Ovary (tissue), 9 donors: Measurements from ENCODE around the gene HOXA13. TPM values are rescaled to one million over a fixed set of nuclear protein-coding genes. Genes with fewer than 3 reads are reported as not detected.

Source experiments
- DNase-seq, 5 donors: peaks; one replicate each; pipeline ENCODE4 v3.0.0-alpha.2; 2019 to 2020
- H3K27ac ChIP-seq, 2 donors: fragments of 200-600 bp; one replicate each; pipeline versions ENCODE4 v1.5.1 to v1.8.0; 2019 to 2022
- H3K27me3 ChIP-seq: fragments of 200-600 bp; one replicate; pipeline ENCODE4 v1.8.0; 2022
- H3K36me3 ChIP-seq: fragments of 200-600 bp; sonication (generic); one replicate; pipeline ENCODE4 v1.5.1; 2019
- H3K4me1 ChIP-seq: one replicate; pipeline ENCODE4 v1.8.1; 2013; ENCODE audit warnings: mild to moderate bottlenecking, moderate library complexity; ENCODE audit not compliant: insufficient read depth
- H3K4me3 ChIP-seq: fragments of 200-600 bp; sonication (generic); one replicate; pipeline ENCODE4 v1.5.1; 2017
- H3K9me3 ChIP-seq, 2 donors: fragments of 200-600 bp in 1 of 2; sonication (generic) in 1 of 2; one replicate each; pipeline versions ENCODE4 v1.5.1 to v1.8.1; 2013 to 2019; ENCODE audit warnings: mild to moderate bottlenecking in 1 of 2, moderate library complexity in 1 of 2
- CTCF ChIP-seq, 3 donors: fragments of 450-650 bp in 2 of 3; fragments of 200-600 bp in 1 of 3; IDR thresholded peaks; one replicate each; pipeline versions ENCODE4 v1.5.1 to v1.8.0; 2016 to 2022; ENCODE audit warnings: antibody characterized with exemption in 3 of 3, mild to moderate bottlenecking in 1 of 3
- EP300 ChIP-seq: sonication (generic); formaldehyde crosslinking; IDR thresholded peaks from one replicate; pipeline ENCODE4 v1.6.1; 2017; ENCODE audit warnings: antibody characterized with exemption
- POLR2A ChIP-seq: fragments of 450-650 bp; IDR thresholded peaks from one replicate; pipeline ENCODE4 v1.6.1; 2017; ENCODE audit warnings: antibody characterized with exemption, mild to moderate bottlenecking, moderate library complexity
- WGBS, 3 donors: extraction: QIAGEN DNeasy Blood & Tissue Kit in 1 of 3; methylation state at CpG; one replicate each; pipeline versions ENCODE4 v1.1.5 to v1.1.7; 2013 to 2017; 5-methylcytosine and 5-hydroxymethylcytosine counted together
- intact Hi-C, 4 donors: fragments of 100-400 bp; cut with DNase I; formaldehyde crosslinking; loops; one replicate each; pipeline versions ENCODE4 v1.11.0 to v1.15.1; 2022 to 2023
- polyA plus RNA-seq, 2 donors: library from polyadenylated mRNA; stranded (reverse); fragments of 200-250 nt in 1 of 2; fragments of 350-450 nt in 1 of 2; fragmentation: Illumina TruSeq in 1 of 2; extraction: RNeasy Lipid Tissue Mini Kit (QIAGEN cat#74804) in 1 of 2; gene quantifications; one replicate each; pipeline ENCODE4 v1.2.3, GENCODE V29; 2013 to 2014
- total RNA-seq, 7 donors: library from RNA; depleted of rRNA in 2 of 7; stranded (reverse); fragments of >200 nt in 2 of 7; fragmentation: NEBNext Ultra II Directional in 3 of 7; extraction: Animal tissue kit (Norgen Biotek cat#: 25700) in 3 of 7; gene quantifications; one replicate each; pipeline versions ENCODE4 v1.1.0 to v1.2.4, GENCODE V29; 2016 to 2023
- donor health status: DM: no; HTN: no; CAD: no; lungs with moderate emphysema.
- donor health status: DM: no; HTN: no; CAD: no.
- donor health status: Bipolar disorder and iron deficiency.
- donor health status: DM: yes; HTN: yes; CAD: no.
- donor health status: DM: no; HTN: no; CAD: no.
- donor health status: DM: yes; HTN: yes; CAD: no.

HOXA13 gene
- total and polyA plus RNA-seq, 9 donors = 0.07 TPM; not detected in 8

GRCh38 chr7:27175626-27176523, 24.0 kb downstream of the HOXA13 start:
- Histone ChIP-seq H3K27ac (no peak overlapping the region), H3K36me3 (no peaks in the 10 kb centered on the region), H3K9me3 (no peaks in the 10 kb centered on the region), H3K27me3 (peaks cover 8% of the 10 kb centered on the region), H3K4me3 (peak overlapping the region; percentile 53), H3K4me1 (peaks cover 14% of the 10 kb centered on the region)
- DNase-seq = peak in 3 of 5 donors; percentile 6 to 16 (median 13)
- intact Hi-C loops = no loop called here
- TF ChIP-seq POLR2A = no peak
- no peak for TF ChIP-seq EP300
- no peak for TF ChIP-seq CTCF (IDR thresholded peaks at IDR 0.05)
- 46 to 71% (median 53%) methylated on average over 39 to 40 of the region's 40 CpGs for WGBS, 3 donors

GRCh38 chr7:27174874-27175625, 24.8 kb downstream of the HOXA13 start:
- DNase-seq = peak in 2 of 5 donors; percentile 14 to 32
- Histone ChIP-seq H3K27ac (no peak overlapping the region), H3K36me3 (no peaks in the 10 kb centered on the region), H3K4me3 (peak overlapping the region; percentile 53), H3K9me3 (no peaks in the 10 kb centered on the region), H3K4me1 (peaks cover 14% of the 10 kb centered on the region), H3K27me3 (peaks cover 15% of the 10 kb centered on the region)
- intact Hi-C loops = no loop called here
- no peak for TF ChIP-seq CTCF (IDR thresholded peaks at IDR 0.05)
- no peak for TF ChIP-seq POLR2A
- TF ChIP-seq EP300 = no peak
- WGBS, 3 donors = 55 to 76% (median 59%) methylated on average over 12 of the region's 12 CpGs

- peak in 2 of 5 donors; percentile 19 to 36 for DNase-seq
- WGBS, 3 donors = 5 to 13% (median 6%) methylated on average over 62 to 82 of the region's 82 CpGs
Measured at GRCh38 chr7:27173956-27174873, 25.7 kb downstream of the HOXA13 start, which contains the start of gene HOXA10. Gene HOXA10, minus strand, starts transcription at chr7:27174320. Its CDS starts 14 bp downstream, at chr7:27174306.

More at GRCh38 chr7:27173956-27174873, 25.7 kb downstream of the HOXA13 start, which contains the start of gene HOXA10:
- peaks cover 19% of the 10 kb centered on the region for H3K27me3 ChIP-seq
- no peak within 1 kb of the TSS for H3K27ac ChIP-seq
- no peaks in the 10 kb centered on the region for H3K36me3 ChIP-seq
- TF ChIP-seq CTCF (IDR thresholded peaks at IDR 0.05) (no peak), EP300 (no peak), POLR2A (no peak)
- intact Hi-C loops = no loop called here
- peak within 1 kb of the TSS; percentile 53 for H3K4me3 ChIP-seq
- H3K4me1 ChIP-seq = peaks cover 14% of the 10 kb centered on the region
- no peaks in the 10 kb centered on the region for H3K9me3 ChIP-seq
